ENCODE measurements around the gene TRAPPC11.

DNA sequence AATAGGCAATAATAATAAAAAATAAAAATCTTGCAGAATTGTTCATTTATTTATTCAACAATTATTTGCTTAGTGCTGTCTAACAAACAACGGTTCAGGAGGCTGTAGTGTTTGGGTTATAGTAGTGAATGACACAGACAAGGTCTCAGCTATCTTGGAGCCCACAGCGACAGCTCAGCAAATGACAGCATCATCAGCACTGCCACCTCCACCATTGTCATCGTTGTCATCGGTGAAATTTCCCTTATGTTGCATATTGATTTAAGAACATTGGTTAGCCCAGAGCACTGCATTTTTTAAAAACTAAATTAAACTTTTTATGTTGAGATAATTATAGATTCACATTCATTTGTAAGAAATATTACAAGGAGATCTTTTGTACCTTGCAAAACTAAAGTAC, 79.9 kb downstream of the TRAPPC11 start:
- TF ChIP-seq, protein P1, sequence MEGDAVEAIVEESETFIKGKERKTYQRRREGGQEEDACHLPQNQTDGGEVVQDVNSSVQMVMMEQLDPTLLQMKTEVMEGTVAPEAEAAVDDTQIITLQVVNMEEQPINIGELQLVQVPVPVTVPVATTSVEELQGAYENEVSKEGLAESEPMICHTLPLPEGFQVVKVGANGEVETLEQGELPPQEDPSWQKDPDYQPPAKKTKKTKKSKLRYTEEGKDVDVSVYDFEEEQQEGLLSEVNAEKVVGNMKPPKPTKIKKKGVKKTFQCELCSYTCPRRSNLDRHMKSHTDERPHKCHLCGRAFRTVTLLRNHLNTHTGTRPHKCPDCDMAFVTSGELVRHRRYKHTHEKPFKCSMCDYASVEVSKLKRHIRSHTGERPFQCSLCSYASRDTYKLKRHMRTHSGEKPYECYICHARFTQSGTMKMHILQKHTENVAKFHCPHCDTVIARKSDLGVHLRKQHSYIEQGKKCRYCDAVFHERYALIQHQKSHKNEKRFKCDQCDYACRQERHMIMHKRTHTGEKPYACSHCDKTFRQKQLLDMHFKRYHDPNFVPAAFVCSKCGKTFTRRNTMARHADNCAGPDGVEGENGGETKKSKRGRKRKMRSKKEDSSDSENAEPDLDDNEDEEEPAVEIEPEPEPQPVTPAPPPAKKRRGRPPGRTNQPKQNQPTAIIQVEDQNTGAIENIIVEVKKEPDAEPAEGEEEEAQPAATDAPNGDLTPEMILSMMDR (IDR thresholded peaks at IDR 0.05): no peak
- TF ChIP-seq POLR2A (IDR thresholded peaks at IDR 0.05): no peak
- no peak for TF ChIP-seq EP300 (IDR thresholded peaks at IDR 0.05)
- no peak for TF ChIP-seq POLR2AphosphoS5 (IDR thresholded peaks at IDR 0.05)

All from suprapubic skin (tissue), 4 donors.